ENCODE measurements around the gene SLC29A1. TPM values are rescaled to one million over a fixed set of nuclear protein-coding genes. Genes with fewer than 3 reads are reported as not detected.
A peak's percentile ranks its signal among the peaks of the same experiment; 100 is the strongest.

Gene SLC29A1
- total RNA-seq, 4 donors from 2014 or later, result 61.7 to 317 (median 87.0) TPM

DNA sequence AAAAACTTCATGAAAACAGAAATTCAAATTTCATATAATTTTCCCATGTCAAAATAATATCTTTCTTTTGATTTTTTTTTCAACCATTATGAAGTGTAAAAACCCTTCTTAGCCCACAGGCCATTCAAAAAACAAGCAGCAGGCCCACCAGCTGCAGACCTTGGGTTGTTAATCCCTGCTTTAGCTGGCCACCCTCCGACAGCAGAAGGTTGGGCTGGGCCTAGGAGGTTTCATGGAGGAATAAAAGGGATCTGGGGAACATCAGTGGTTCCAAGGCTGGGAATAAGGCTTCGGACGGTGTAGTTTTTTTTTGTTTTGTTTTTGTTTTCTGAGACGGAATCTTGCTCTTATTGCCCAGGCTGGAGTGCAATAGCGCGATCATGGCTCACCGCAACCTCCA, 19.9 kb downstream of the SLC29A1 start:
- TF ChIP-seq, protein P1, sequence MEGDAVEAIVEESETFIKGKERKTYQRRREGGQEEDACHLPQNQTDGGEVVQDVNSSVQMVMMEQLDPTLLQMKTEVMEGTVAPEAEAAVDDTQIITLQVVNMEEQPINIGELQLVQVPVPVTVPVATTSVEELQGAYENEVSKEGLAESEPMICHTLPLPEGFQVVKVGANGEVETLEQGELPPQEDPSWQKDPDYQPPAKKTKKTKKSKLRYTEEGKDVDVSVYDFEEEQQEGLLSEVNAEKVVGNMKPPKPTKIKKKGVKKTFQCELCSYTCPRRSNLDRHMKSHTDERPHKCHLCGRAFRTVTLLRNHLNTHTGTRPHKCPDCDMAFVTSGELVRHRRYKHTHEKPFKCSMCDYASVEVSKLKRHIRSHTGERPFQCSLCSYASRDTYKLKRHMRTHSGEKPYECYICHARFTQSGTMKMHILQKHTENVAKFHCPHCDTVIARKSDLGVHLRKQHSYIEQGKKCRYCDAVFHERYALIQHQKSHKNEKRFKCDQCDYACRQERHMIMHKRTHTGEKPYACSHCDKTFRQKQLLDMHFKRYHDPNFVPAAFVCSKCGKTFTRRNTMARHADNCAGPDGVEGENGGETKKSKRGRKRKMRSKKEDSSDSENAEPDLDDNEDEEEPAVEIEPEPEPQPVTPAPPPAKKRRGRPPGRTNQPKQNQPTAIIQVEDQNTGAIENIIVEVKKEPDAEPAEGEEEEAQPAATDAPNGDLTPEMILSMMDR (IDR thresholded peaks at IDR 0.05), result no peak
- DNase-seq (ENCODE audit: low spot score), result no peak

DNA sequence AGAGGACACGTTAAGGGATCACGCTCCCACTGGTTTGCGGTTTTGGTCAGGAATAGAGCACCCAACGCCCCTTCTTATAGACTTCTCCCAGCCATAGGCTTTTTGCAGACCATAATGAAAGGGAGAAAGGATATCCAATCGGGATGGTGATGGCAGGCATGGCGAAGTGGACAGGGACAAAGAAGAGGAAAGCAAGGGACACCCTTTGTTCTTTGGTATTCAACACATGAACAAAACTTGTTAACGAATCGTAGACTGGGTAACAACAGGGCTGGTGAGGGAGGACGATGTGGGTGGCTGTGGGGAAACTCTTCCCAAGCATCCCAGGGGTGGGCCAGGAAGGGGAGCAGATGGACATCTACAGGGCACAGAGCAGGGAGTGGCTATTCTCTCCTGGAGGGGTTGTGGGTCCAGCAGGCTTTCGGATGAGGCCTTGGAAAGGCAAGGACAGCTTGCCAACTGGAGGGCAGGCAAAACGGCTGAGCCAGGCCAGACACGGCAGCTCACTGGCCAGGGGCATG, 22.1 kb downstream of the SLC29A1 start:
- ATAC-seq (ENCODE audit: low FRiP score) (peak; percentile 0), DNase-seq (ENCODE audit: low spot score) (no peak)

More for the DNA sequence above, 19.9 kb downstream of the SLC29A1 start:
- ATAC-seq (ENCODE audit: low FRiP score), result no peak

DNA sequence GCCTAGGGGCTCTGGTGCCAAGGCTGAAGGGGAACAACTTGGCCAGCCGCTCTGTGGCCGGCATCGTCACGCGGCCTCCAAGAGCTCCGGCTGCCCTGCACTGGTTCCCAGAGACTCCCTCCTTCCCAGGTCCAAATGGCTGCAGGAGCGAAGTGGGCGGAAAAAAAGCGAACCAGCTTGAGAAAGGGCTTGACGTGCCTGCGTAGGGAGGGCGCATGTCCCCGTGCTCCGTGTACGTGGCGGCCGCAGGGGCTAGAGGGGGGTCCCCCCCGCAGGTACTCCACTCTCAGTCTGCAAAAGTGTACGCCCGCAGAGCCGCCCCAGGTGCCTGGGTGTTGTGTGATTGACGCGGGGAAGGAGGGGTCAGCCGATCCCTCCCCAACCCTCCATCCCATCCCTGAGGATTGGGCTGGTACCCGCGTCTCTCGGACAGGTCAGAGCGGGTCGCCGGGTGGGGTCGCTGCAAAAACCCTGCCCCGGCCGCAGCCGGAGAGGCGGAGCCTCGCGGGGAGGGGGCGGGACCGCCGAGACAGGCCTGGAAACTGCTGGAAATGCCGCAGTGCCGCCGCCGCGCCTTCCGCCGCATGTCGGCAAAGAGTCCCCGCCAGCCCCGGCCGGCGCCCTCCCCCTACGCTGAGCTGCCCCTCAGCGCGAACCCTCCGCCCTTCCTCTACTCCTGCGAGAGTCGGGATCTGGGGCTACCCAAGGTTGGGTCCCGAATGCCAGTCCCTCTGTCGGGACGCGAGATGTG, 22.7 kb downstream of the SLC29A1 start:
- DNase-seq (ENCODE audit: low spot score) (peak; percentile 49), ATAC-seq (ENCODE audit: low FRiP score) (peak; percentile 84)
- TF ChIP-seq, protein P1 (IDR thresholded peaks at IDR 0.05), result no peak

More for the DNA sequence above, 22.1 kb downstream of the SLC29A1 start:
- TF ChIP-seq, protein P1 (IDR thresholded peaks at IDR 0.05), result no peak

DNA sequence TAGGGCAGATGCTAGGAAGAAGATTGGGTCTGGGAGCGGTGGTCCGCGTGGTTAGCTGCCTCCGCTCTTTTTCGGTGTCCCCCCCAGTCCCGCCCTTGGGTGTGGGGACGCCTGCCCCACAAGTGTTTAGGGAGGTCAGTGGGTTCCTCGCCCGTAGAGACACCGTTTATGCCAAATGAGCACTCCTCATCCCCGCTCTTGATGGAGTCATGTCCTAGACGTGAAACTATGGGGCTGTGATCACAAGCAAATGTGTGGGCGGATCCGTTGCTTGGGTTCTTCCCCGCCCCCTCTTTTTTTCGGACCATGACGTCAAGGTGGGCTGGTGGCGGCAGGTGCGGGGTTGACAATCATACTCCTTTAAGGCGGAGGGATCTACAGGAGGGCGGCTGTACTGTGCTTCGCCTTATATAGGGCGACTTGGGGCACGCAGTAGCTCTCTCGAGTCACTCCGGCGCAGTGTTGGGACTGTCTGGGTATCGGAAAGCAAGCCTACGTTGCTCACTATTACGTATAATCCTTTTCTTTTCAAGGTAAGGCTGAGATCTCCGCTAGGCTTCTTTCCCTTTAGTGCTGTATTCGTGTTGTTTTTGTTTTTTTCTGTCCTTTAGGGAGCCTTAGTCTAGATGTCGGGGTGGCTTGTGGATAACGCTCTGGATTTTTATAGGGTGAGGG, 23.4 kb downstream of the SLC29A1 start, which contains the start of gene HSP90AB1:
TSS of gene HSP90AB1 (plus strand) at position 439 of the 675 bp plus-strand sequence. CDS start 1,529 bp downstream, outside the sequence.
- ATAC-seq (ENCODE audit: low FRiP score) (peak; percentile 87), DNase-seq (ENCODE audit: low spot score) (peak; percentile 91)
- TF ChIP-seq, protein P1 (IDR thresholded peaks at IDR 0.05), result no peak

DNA sequence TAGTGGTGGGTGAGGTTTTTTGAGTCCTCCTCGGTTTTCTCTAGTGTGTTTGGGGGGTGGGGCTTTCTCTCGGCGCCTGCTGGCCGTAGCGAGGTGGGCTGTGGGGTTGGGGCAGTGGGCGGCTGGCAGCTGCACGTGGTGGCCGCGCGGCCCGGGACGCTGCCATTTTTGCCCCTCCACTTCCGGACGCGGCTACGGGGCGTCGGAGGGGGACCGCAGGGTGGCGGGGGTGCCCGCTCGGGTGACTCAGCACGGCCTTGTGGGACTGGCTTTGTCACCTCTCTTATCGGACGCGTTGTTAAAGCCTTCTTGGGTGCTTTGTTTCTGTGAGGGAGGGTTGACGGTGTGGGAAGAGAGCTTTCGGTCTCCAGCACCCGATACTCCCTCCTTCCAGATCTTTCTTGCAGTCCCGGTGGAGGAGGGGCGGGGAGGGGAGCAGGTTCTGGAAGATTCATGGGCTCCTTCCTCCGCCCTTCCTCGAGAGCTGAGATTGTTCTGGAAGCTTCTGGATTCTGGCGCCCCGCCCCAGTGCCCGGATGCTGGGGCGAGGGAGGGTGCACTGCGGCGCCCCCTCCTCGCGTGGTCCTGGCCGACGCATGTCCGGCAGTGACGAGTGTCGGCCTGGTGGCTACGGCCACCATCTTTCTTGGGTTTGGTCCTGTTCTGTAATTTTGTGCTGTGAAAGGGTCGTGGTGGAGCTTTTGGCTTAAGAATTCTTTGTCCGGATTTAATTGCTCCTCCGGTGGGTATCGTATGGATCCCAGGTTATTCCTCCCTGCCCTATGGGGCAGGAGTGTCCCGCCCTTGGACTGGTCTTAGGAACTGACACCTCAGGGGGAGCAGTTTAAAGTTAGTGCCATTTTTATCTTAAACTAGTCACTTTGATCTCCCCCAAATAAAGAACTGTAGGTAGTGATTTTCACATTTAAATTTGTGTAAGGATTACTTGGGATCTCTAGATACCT, 24.2 kb downstream of the SLC29A1 start:
- TF ChIP-seq, protein P1 (IDR thresholded peaks at IDR 0.05), result no peak
- peak; percentile 62 for DNase-seq (ENCODE audit: low spot score)
- ATAC-seq (ENCODE audit: low FRiP score), result peak; percentile 19

DNA sequence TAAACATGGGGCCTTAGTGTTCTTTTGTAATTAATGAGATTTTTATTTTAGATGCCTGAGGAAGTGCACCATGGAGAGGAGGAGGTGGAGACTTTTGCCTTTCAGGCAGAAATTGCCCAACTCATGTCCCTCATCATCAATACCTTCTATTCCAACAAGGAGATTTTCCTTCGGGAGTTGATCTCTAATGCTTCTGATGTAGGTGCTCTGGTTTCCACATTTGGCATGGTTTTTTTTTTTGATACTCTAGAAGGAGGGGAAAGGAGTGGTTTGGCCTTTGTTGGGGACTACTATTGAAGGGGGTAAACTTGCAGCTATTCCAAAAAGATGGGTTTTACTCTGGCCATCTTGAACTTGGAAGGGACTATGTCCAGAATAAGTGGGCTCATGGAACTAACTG, 25.2 kb downstream of the SLC29A1 start:
- TF ChIP-seq, protein P1 (IDR thresholded peaks at IDR 0.05), result no peak
- DNase-seq (ENCODE audit: low spot score), result no peak
- no peak for ATAC-seq (ENCODE audit: low FRiP score)

All from omental fat pad (tissue), 4 donors.